Activated gamma-delta T cell treated with anti-CD3 and anti-CD28 coated beads, Interleukin-2, amount 50 U/mL, for 16 hours (primary cell): Measurements from ENCODE around the gene USP48.
"Not testable (repeated sequence)": the region's sequence is repeated elsewhere in the genome, so short reads cannot be mapped to it uniquely, and the experiment has no call there.

ENCODE experiments used
- DNase-seq: peaks from one replicate; pipeline ENCODE4 v3.0.0-alpha.2; 2020; ENCODE audit warnings: low read depth

The USP48 gene

GRCh38 chr1:21634806-21635535 is 148.0 kb downstream of the USP48 start:
- no peak for DNase-seq

- DNase-seq = no peak
Observed at GRCh38 chr1:21633992-21634805, 148.8 kb downstream of the USP48 start.

- DNase-seq = no peak
Observed at GRCh38 chr1:21633141-21633755, 149.7 kb downstream of the USP48 start.

- no peak for DNase-seq
Observed at GRCh38 chr1:21631944-21632887, 150.7 kb downstream of the USP48 start.

GRCh38 chr1:21631590-21631943 is 151.4 kb downstream of the USP48 start:
- not testable (repeated sequence) for DNase-seq

GRCh38 chr1:21630571-21631343 is 152.2 kb downstream of the USP48 start:
- DNase-seq = no peak

GRCh38 chr1:21629971-21630370 is 153.0 kb downstream of the USP48 start:
- no peak for DNase-seq

- no peak for DNase-seq
Observed at GRCh38 chr1:21628798-21629393, 154.1 kb downstream of the USP48 start.
